AG08396 (cell line): ENCODE data around the gene CAD.

ENCODE experiments used
- DNase-seq: peaks from one replicate; pipeline ENCODE4 v3.0.0; 2012; ENCODE audit warnings: low spot score, mixed read lengths

The CAD gene

GRCh38 chr2:27198627-27199026 is 18.5 kb upstream of the CAD start:
- DNase-seq = no peak

GRCh38 chr2:27199241-27199640 is 17.9 kb upstream of the CAD start:
- DNase-seq = no peak

GRCh38 chr2:27201675-27202074 is 15.5 kb upstream of the CAD start:
- DNase-seq = no peak

- no peak for DNase-seq
Measured at GRCh38 chr2:27202854-27203253, 14.3 kb upstream of the CAD start.

- DNase-seq = no peak
Measured at GRCh38 chr2:27203741-27204140, 13.4 kb upstream of the CAD start.

GRCh38 chr2:27204566-27204965 is 12.6 kb upstream of the CAD start:
- no peak for DNase-seq

- no peak for DNase-seq
Measured at GRCh38 chr2:27205206-27205605, 12.0 kb upstream of the CAD start.

GRCh38 chr2:27206346-27206745 is 10.8 kb upstream of the CAD start:
- DNase-seq = no peak

GRCh38 chr2:27208486-27209050 is 8.6 kb upstream of the CAD start:
- no peak for DNase-seq

- DNase-seq = no peak
Measured at GRCh38 chr2:27209621-27210401, 7.4 kb upstream of the CAD start.

GRCh38 chr2:27211241-27211942 is 5.8 kb upstream of the CAD start:
- no peak for DNase-seq

- DNase-seq = peak; percentile 97
Measured at GRCh38 chr2:27211943-27212625, 5.1 kb upstream of the CAD start, which contains the start of the genes ATRAID and SLC5A6. ATRAID (plus strand) TSS chr2:27212041; CDS start chr2:27212369, 328 bp downstream. SLC5A6 (minus strand) TSS chr2:27212268; CDS start chr2:27207650, 4,618 bp downstream.

GRCh38 chr2:27212626-27213471 is 4.3 kb upstream of the CAD start:
- peak; percentile 70 for DNase-seq

GRCh38 chr2:27214941-27215340 is 2.2 kb upstream of the CAD start:
- no peak for DNase-seq

GRCh38 chr2:27216416-27217137 is 592 bp upstream of the CAD start:
- DNase-seq = no peak

- DNase-seq = no peak
Measured at GRCh38 chr2:27218614-27219013, 1.4 kb downstream of the CAD start.

GRCh38 chr2:27219091-27219490 is 1.9 kb downstream of the CAD start:
- no peak for DNase-seq

- no peak for DNase-seq
Measured at GRCh38 chr2:27220091-27220490, 2.9 kb downstream of the CAD start.

- no peak for DNase-seq
Measured at GRCh38 chr2:27221166-27221565, 4.0 kb downstream of the CAD start.

- DNase-seq = no peak
Measured at GRCh38 chr2:27222407-27222806, 5.2 kb downstream of the CAD start.

- no peak for DNase-seq
Measured at GRCh38 chr2:27223416-27223815, 6.2 kb downstream of the CAD start.
